HepG2 (cell line): ENCODE measurements around the gene CMTM4. TPM values are rescaled to one million over a fixed set of nuclear protein-coding genes. Genes with fewer than 3 reads are reported as not detected.
A peak's percentile ranks its signal among the peaks of the same experiment; 100 is the strongest.

Experiments
- BCL3 ChIP-seq: sonication (generic); formaldehyde crosslinking; IDR thresholded peaks from 2 replicates; pipeline ENCODE4 v1.5.1; 2020; ENCODE audit warnings: mild to moderate bottlenecking, missing genetic modification reagents, moderate library complexity
- BORCS8-MEF2B ChIP-seq: sonication (generic); formaldehyde crosslinking; IDR thresholded peaks from 2 replicates; pipeline ENCODE4 v1.8.0; 2022; ENCODE audit warnings: mild to moderate bottlenecking, missing genetic modification reagents
- HNF1B ChIP-seq: sonication (generic); formaldehyde crosslinking; IDR thresholded peaks from 2 replicates; pipeline ENCODE4 v1.5.1; 2020; ENCODE audit warnings: mild to moderate bottlenecking, moderate library complexity, missing genetic modification reagents
- HNRNPL ChIP-seq: fragments of 200-400 bp; formaldehyde crosslinking; IDR thresholded peaks from 2 replicates; pipeline ENCODE4 v1.6.1; 2017; ENCODE audit warnings: mild to moderate bottlenecking, low read depth, low read length
- HOXA7 ChIP-seq: sonication (generic); formaldehyde crosslinking; IDR thresholded peaks from 2 replicates; pipeline ENCODE4 v1.8.1; 2022; ENCODE audit warnings: mild to moderate bottlenecking, missing genetic modification reagents, moderate library complexity
- MXD3 ChIP-seq: IDR thresholded peaks from 2 replicates; pipeline ENCODE4 v1.6.1; 2016; ENCODE audit warnings: mild to moderate bottlenecking, missing biosample characterization, missing genetic modification reagents
- PLSCR1 ChIP-seq: sonication (generic); formaldehyde crosslinking; IDR thresholded peaks from 2 replicates; pipeline ENCODE4 v1.5.0; 2020; ENCODE audit warnings: missing genetic modification reagents, mild to moderate bottlenecking, borderline replicate concordance
- TERF1 ChIP-seq: sonication (generic); formaldehyde crosslinking; IDR thresholded peaks from 2 replicates; pipeline ENCODE4 v1.8.0; 2022; ENCODE audit warnings: mild to moderate bottlenecking, missing genetic modification reagents, moderate library complexity
- THAP8 ChIP-seq: sonication (generic); formaldehyde crosslinking; IDR thresholded peaks from 2 replicates; pipeline ENCODE4 v1.5.1; 2020; ENCODE audit warnings: missing genetic modification reagents, mild to moderate bottlenecking, borderline replicate concordance
- UBTF ChIP-seq: sonication (generic); formaldehyde crosslinking; IDR thresholded peaks from 2 replicates; pipeline ENCODE4 v1.4.0; 2020; ENCODE audit warnings: mild to moderate bottlenecking, missing genetic modification reagents
- ZMYM3 ChIP-seq: sonication (generic); formaldehyde crosslinking; IDR thresholded peaks from 2 replicates; pipeline ENCODE4 v1.5.1; 2020; ENCODE audit warnings: mild to moderate bottlenecking, missing genetic modification reagents
- ZNF205 ChIP-seq: IDR thresholded peaks from 2 replicates; pipeline ENCODE4 v1.6.1; 2018; ENCODE audit warnings: missing biosample characterization, missing genetic modification reagents
- ZNF232 ChIP-seq: sonication (generic); formaldehyde crosslinking; IDR thresholded peaks from 2 replicates; pipeline ENCODE4 v1.4.0; 2020; ENCODE audit warnings: missing genetic modification reagents, borderline replicate concordance
- ZNF274 ChIP-seq: sonication (generic); formaldehyde crosslinking; IDR thresholded peaks from 2 replicates; pipeline ENCODE4 v1.5.1; 2020; ENCODE audit warnings: mild to moderate bottlenecking, missing genetic modification reagents
- ZNF501 ChIP-seq: sonication (generic); formaldehyde crosslinking; IDR thresholded peaks from 2 replicates; pipeline ENCODE4 v1.5.1; 2020; ENCODE audit warnings: mild to moderate bottlenecking, moderate library complexity, missing genetic modification reagents
- ZNF607 ChIP-seq: sonication (generic); formaldehyde crosslinking; IDR thresholded peaks from 2 replicates; pipeline ENCODE4 v1.5.1; 2020; ENCODE audit warnings: missing genetic modification reagents, mild to moderate bottlenecking, borderline replicate concordance
- ZNF710 ChIP-seq: sonication (generic); formaldehyde crosslinking; IDR thresholded peaks from 2 replicates; pipeline ENCODE4 v1.5.0; 2020; ENCODE audit warnings: mild to moderate bottlenecking, missing genetic modification reagents, borderline replicate concordance
- polyA plus RNA-seq, 8 experiments: library from polyadenylated mRNA; depleted of rRNA in 3 of 8; stranded (reverse) in 7 of 8; unstranded in 1 of 8; fragments of >200 nt; fragmentation: Illumina TruSeq in 4 of 8; extraction: Trizol in 4 of 8; gene quantifications; 2 replicates each; pipeline versions ENCODE4 v1.2.1 to v1.2.3, GENCODE V29; 2011 to 2016; ENCODE audit warnings: low read depth in 4 of 8, missing spikeins in 1 of 8, mixed read lengths in 1 of 8; ENCODE audit not compliant: insufficient read depth in 1 of 8
- total RNA-seq, 5 experiments: library from RNA; depleted of rRNA; stranded (reverse); fragments of >200 nt; fragmentation: Illumina TruSeq; extraction: Trizol; gene quantifications; 2 replicates each; pipeline ENCODE4 v1.2.3, GENCODE V29; 2016; ENCODE audit warnings: low read depth in 1 of 5

The CMTM4 gene
- total and polyA plus RNA-seq, 2 of the 13 experiments (the other 11 are each of a cell fraction or from before 2014, with no cell fraction given) = 32.0 to 36.3 TPM

GRCh38 chr16:66695471-66695934 is 1.0 kb downstream of the CMTM4 start (continued):
- TF ChIP-seq ZNF710 (peak; percentile 51; the same call in 1 of the 2 replicates), BCL3 (CRISPR knock-in tag) (0 out of 2 replicates have a peak, but pooled peaks have one; percentile 14), ZNF205 (CRISPR knock-in tag) (0 out of 2 replicates have a peak, but pooled peaks have one; percentile 12), UBTF (CRISPR knock-in tag) (0 out of 2 replicates have a peak, but pooled peaks have one; percentile 35), ZNF501 (CRISPR knock-in tag) (peak; percentile 84; the same call in 1 of the 2 replicates), PLSCR1 (CRISPR knock-in tag) (no peak), TERF1 (CRISPR knock-in tag) (no peak), ZNF232 (CRISPR knock-in tag) (0 out of 2 replicates have a peak, but pooled peaks have one; percentile 51), THAP8 (CRISPR knock-in tag) (peak; percentile 42; the same call in 1 of the 2 replicates), BORCS8-MEF2B (CRISPR knock-in tag) (0 out of 2 replicates have a peak, but pooled peaks have one; percentile 7), ZMYM3 (CRISPR knock-in tag) (0 out of 2 replicates have a peak, but pooled peaks have one; percentile 2), MXD3 (CRISPR knock-in tag) (no peak), ZNF274 (CRISPR knock-in tag) (0 out of 2 replicates have a peak, but pooled peaks have one; percentile 2), HNRNPL (peak; percentile 61), HNF1B (peak; percentile 58; the same call in 1 of the 2 replicates), ZNF607 (CRISPR knock-in tag) (0 out of 2 replicates have a peak, but pooled peaks have one; percentile 11), HOXA7 (CRISPR knock-in tag) (peak; percentile 33; the same call in 1 of the 2 replicates)
